Upper lobe of left lung (tissue), 6 donors: ENCODE results near the gene ADGRL3. TPM values are rescaled to one million over a fixed set of nuclear protein-coding genes. Genes with fewer than 3 reads are reported as not detected.

Experiments
- ATAC-seq, 2 donors: fragments of 200-7000 bp; cut with Tn5 transposase; one replicate each; pipeline ENCODE4 v1.9.1; 2022; ENCODE audit warnings: mild to moderate bottlenecking in 2 of 2, moderate library complexity in 2 of 2; ENCODE audit not compliant: low FRiP score in 2 of 2
- DNase-seq, 2 donors: peaks; one replicate each; pipeline ENCODE4 v3.0.0-alpha.2; 2019 to 2020
- H3K27ac ChIP-seq, 4 donors: fragments of 200-600 bp; sonication (generic); one replicate each; pipeline ENCODE4 v1.5.1; 2016 to 2019
- H3K27me3 ChIP-seq, 4 donors: fragments of 200-600 bp; sonication (generic); one replicate each; pipeline ENCODE4 v1.5.1; 2017 to 2019
- H3K36me3 ChIP-seq, 4 donors: fragments of 200-600 bp; sonication (generic); one replicate each; pipeline ENCODE4 v1.5.1; 2016 to 2019
- H3K4me1 ChIP-seq, 4 donors: fragments of 200-600 bp; sonication (generic); one replicate each; pipeline ENCODE4 v1.5.1; 2018 to 2019
- H3K4me3 ChIP-seq, 4 donors: fragments of 200-600 bp; sonication (generic); one replicate each; pipeline ENCODE4 v1.5.1; 2017 to 2019; ENCODE audit warnings: mild to moderate bottlenecking in 2 of 4, moderate library complexity in 1 of 4
- H3K9me3 ChIP-seq, 4 donors: fragments of 200-600 bp; sonication (generic); one replicate each; pipeline ENCODE4 v1.5.1; 2018 to 2019
- CTCF ChIP-seq, 6 experiments: fragments of 450-650 bp in 4 of 6; fragments of 200-600 bp in 2 of 6; sonication (generic) in 2 of 6; IDR thresholded peaks; one replicate each; pipeline ENCODE4 v1.5.1; 2016 to 2019; ENCODE audit warnings: antibody characterized with exemption in 6 of 6
- EP300 ChIP-seq, 4 donors: sonication (generic); formaldehyde crosslinking; IDR thresholded peaks; one replicate each; pipeline ENCODE4 v1.5.1; 2017; ENCODE audit warnings: antibody characterized with exemption in 4 of 4, control low read depth in 2 of 4
- POLR2A ChIP-seq, 4 donors: fragments of 450-650 bp; IDR thresholded peaks; one replicate each; pipeline ENCODE4 v1.5.1; 2016 to 2017; ENCODE audit warnings: antibody characterized with exemption in 4 of 4, mild to moderate bottlenecking in 2 of 4
- POLR2AphosphoS5 ChIP-seq, 2 donors: sonication (generic); formaldehyde crosslinking; IDR thresholded peaks; one replicate each; pipeline ENCODE4 v1.5.1; 2017; ENCODE audit warnings: antibody characterized with exemption in 2 of 2
- WGBS, 2 donors: methylation state at CpG; one replicate each; pipeline ENCODE4 v1.1.5; 2017 to 2018; 5-methylcytosine and 5-hydroxymethylcytosine counted together
- total RNA-seq, 6 donors: library from RNA; depleted of rRNA in 4 of 6; stranded (reverse); fragments of >200 nt in 4 of 6; gene quantifications; one replicate each; pipeline versions ENCODE4 v1.1.0 to v1.2.1, GENCODE V29; 2016 to 2021
- donor health status: DM: no; HTN: no; CAD: no; lungs with moderate emphysema.
- donor health status: DM: no; HTN: yes; CAD: no; lungs with severe emphysema.

ADGRL3 gene
- total RNA-seq, 6 donors from 2014 or later = 1.0 to 8.5 (median 2.9) TPM

- no peaks in the 10 kb centered on the region for H3K36me3 ChIP-seq
- no peak overlapping the region for H3K27ac ChIP-seq
- H3K4me1 ChIP-seq = no peaks in the 10 kb centered on the region
- DNase-seq = no peak
- H3K9me3 ChIP-seq = peaks cover 0 to 8% (median 0%) of the 10 kb centered on the region in 4 donors
- no peak for ATAC-seq
- no peak overlapping the region for H3K4me3 ChIP-seq
- no peaks in the 10 kb centered on the region for H3K27me3 ChIP-seq
- TF ChIP-seq POLR2AphosphoS5 (IDR thresholded peaks at IDR 0.05) (no peak), CTCF (IDR thresholded peaks at IDR 0.05) (no peak), EP300 (IDR thresholded peaks at IDR 0.05) (no peak), POLR2A (IDR thresholded peaks at IDR 0.05) (no peak)
These were observed 119.0 kb downstream of the ADGRL3 start for GRCh38 chr4:61319156-61319555.

GRCh38 chr4:61320154-61320553, 120.0 kb downstream of the ADGRL3 start:
- Histone ChIP-seq H3K27me3 (no peaks in the 10 kb centered on the region), H3K36me3 (no peaks in the 10 kb centered on the region), H3K4me3 (no peak overlapping the region), H3K9me3 (peaks cover 0 to 8% (median 0%) of the 10 kb centered on the region in 4 donors), H3K4me1 (no peaks in the 10 kb centered on the region), H3K27ac (no peak overlapping the region)
- TF ChIP-seq POLR2A (IDR thresholded peaks at IDR 0.05) (no peak), POLR2AphosphoS5 (IDR thresholded peaks at IDR 0.05) (no peak), EP300 (IDR thresholded peaks at IDR 0.05) (no peak), CTCF (IDR thresholded peaks at IDR 0.05) (no peak)
- ATAC-seq (no peak), DNase-seq (no peak)
- 78 to 92% methylated on average over 1 of the region's 1 CpG for WGBS, 2 donors

GRCh38 chr4:61320631-61321030, 120.5 kb downstream of the ADGRL3 start:
- WGBS, 2 donors = 52 to 69% methylated on average over 1 of the region's 1 CpG

GRCh38 chr4:61332693-61333092, 132.6 kb downstream of the ADGRL3 start:
- Histone ChIP-seq H3K9me3 (no peaks in the 10 kb centered on the region), H3K36me3 (no peaks in the 10 kb centered on the region), H3K4me1 (no peaks in the 10 kb centered on the region), H3K4me3 (no peak overlapping the region), H3K27me3 (no peaks in the 10 kb centered on the region), H3K27ac (no peak overlapping the region)
- TF ChIP-seq CTCF (IDR thresholded peaks at IDR 0.05) = no peak
- TF ChIP-seq EP300 (IDR thresholded peaks at IDR 0.05) = no peak
- TF ChIP-seq POLR2AphosphoS5 (IDR thresholded peaks at IDR 0.05) = no peak
- no peak for TF ChIP-seq POLR2A (IDR thresholded peaks at IDR 0.05)
- DNase-seq (no peak), ATAC-seq (no peak)
- 63 to 66% methylated on average over 4 of the region's 4 CpGs for WGBS, 2 donors

More at GRCh38 chr4:61320631-61321030, 120.5 kb downstream of the ADGRL3 start:
- DNase-seq = no peak
- H3K36me3 ChIP-seq = no peaks in the 10 kb centered on the region
- H3K9me3 ChIP-seq = peaks cover 0 to 8% (median 0%) of the 10 kb centered on the region in 4 donors
- H3K27me3 ChIP-seq = no peaks in the 10 kb centered on the region
- H3K27ac ChIP-seq = no peak overlapping the region
- no peaks in the 10 kb centered on the region for H3K4me1 ChIP-seq
- TF ChIP-seq POLR2AphosphoS5 (IDR thresholded peaks at IDR 0.05) (no peak), EP300 (IDR thresholded peaks at IDR 0.05) (no peak), POLR2A (IDR thresholded peaks at IDR 0.05) (no peak), CTCF (IDR thresholded peaks at IDR 0.05) (no peak)
- no peak overlapping the region for H3K4me3 ChIP-seq
- ATAC-seq = no peak

- no peak overlapping the region for H3K4me3 ChIP-seq
These were observed 133.4 kb downstream of the ADGRL3 start for GRCh38 chr4:61333490-61333889.

More at GRCh38 chr4:61333490-61333889, 133.4 kb downstream of the ADGRL3 start:
- Histone ChIP-seq H3K4me1 (no peaks in the 10 kb centered on the region), H3K27ac (no peak overlapping the region), H3K36me3 (no peaks in the 10 kb centered on the region), H3K27me3 (no peaks in the 10 kb centered on the region), H3K9me3 (no peaks in the 10 kb centered on the region)
- 69 to 72% methylated on average over 1 of the region's 1 CpG for WGBS, 2 donors
- ATAC-seq = no peak
- TF ChIP-seq POLR2A (IDR thresholded peaks at IDR 0.05) = no peak
- no peak for DNase-seq
